HepG2 (cell line): ENCODE results near the gene ENG. TPM values are rescaled to one million over a fixed set of nuclear protein-coding genes. Genes with fewer than 3 reads are reported as not detected.

Experiments used
- AKAP8 ChIP-seq: sonication (generic); formaldehyde crosslinking; IDR thresholded peaks from 2 replicates; pipeline ENCODE4 v1.5.1; 2020; ENCODE audit warnings: mild to moderate bottlenecking, missing genetic modification reagents
- ARID5B ChIP-seq: IDR thresholded peaks from 2 replicates; pipeline ENCODE4 v1.4.0; 2020; ENCODE audit warnings: mild to moderate bottlenecking, missing genetic modification reagents
- CREB1 ChIP-seq, 2 experiments: fragments of 450-650 bp in 1 of 2; IDR thresholded peaks; 2 replicates each; pipeline ENCODE4 v1.6.1; 2016 to 2017; ENCODE audit warnings: control low read depth in 1 of 2, mild to moderate bottlenecking in 1 of 2, missing compliant biosample characterization in 1 of 2, missing genetic modification characterization in 1 of 2
- FOSL2 ChIP-seq: sonication (generic); formaldehyde crosslinking; IDR thresholded peaks from 2 replicates; pipeline ENCODE4 v1.4.0; 2020; ENCODE audit warnings: missing genetic modification reagents
- FOXK1 ChIP-seq: sonication (generic); formaldehyde crosslinking; IDR thresholded peaks from 2 replicates; pipeline ENCODE4 v1.4.0; 2020; ENCODE audit warnings: low read depth, missing genetic modification reagents, borderline replicate concordance
- HMGXB4 ChIP-seq, 2 experiments: sonication (generic) in 1 of 2; formaldehyde crosslinking in 1 of 2; IDR thresholded peaks; 2 replicates each; pipeline versions ENCODE4 v1.4.0 to v1.6.1; 2018 to 2020; ENCODE audit warnings: missing genetic modification reagents in 2 of 2, borderline replicate concordance in 1 of 2, low read depth in 1 of 2, mild to moderate bottlenecking in 1 of 2, missing biosample characterization in 1 of 2
- KMT2B ChIP-seq: IDR thresholded peaks from 2 replicates; pipeline ENCODE4 v1.6.1; 2016; ENCODE audit warnings: missing genetic modification reagents, missing compliant biosample characterization
- MAZ ChIP-seq, 2 experiments: sonication (generic) in 1 of 2; formaldehyde crosslinking in 1 of 2; IDR thresholded peaks; 2 replicates each; pipeline versions ENCODE4 v1.5.0 to v1.6.1; 2012 to 2020; ENCODE audit warnings: low read depth in 2 of 2, mild to moderate bottlenecking in 2 of 2, borderline replicate concordance in 1 of 2, improper control_type of control experiment in 1 of 2, low read length in 1 of 2, missing genetic modification reagents in 1 of 2, moderate library complexity in 1 of 2
- MEIS2 ChIP-seq: sonication (generic); formaldehyde crosslinking; IDR thresholded peaks from 2 replicates; pipeline ENCODE4 v1.9.0; 2021; ENCODE audit warnings: mild to moderate bottlenecking, missing genetic modification reagents
- MTF1 ChIP-seq: sonication (generic); formaldehyde crosslinking; IDR thresholded peaks from 2 replicates; pipeline ENCODE4 v1.5.0; 2020; ENCODE audit warnings: missing genetic modification reagents
- RAD21 ChIP-seq: fragments of 450-650 bp; formaldehyde crosslinking; IDR thresholded peaks from 2 replicates; pipeline ENCODE4 v1.5.0; 2020; ENCODE audit warnings: mild to moderate bottlenecking
- RXRB ChIP-seq: IDR thresholded peaks from 2 replicates; pipeline ENCODE4 v1.6.1; 2016; ENCODE audit warnings: borderline replicate concordance, missing genetic modification reagents, missing compliant biosample characterization
- SAP130 ChIP-seq: IDR thresholded peaks from 2 replicates; pipeline ENCODE4 v1.6.1; 2016; ENCODE audit warnings: low read depth
- TGIF2 ChIP-seq: IDR thresholded peaks from 2 replicates; pipeline ENCODE4 v1.6.1; 2016; ENCODE audit warnings: control low read depth, missing compliant biosample characterization
- ZNF343 ChIP-seq: sonication (generic); formaldehyde crosslinking; IDR thresholded peaks from 2 replicates; pipeline ENCODE4 v1.4.0; 2020; ENCODE audit warnings: mild to moderate bottlenecking, missing genetic modification reagents
- ZNF512B ChIP-seq: sonication (generic); formaldehyde crosslinking; IDR thresholded peaks from 2 replicates; pipeline ENCODE4 v1.5.1; 2020; ENCODE audit warnings: missing genetic modification reagents, mild to moderate bottlenecking, borderline replicate concordance
- ZNF619 ChIP-seq: sonication (generic); formaldehyde crosslinking; IDR thresholded peaks from 2 replicates; pipeline ENCODE4 v1.4.0; 2020; ENCODE audit warnings: mild to moderate bottlenecking, missing genetic modification reagents
- ZSCAN30 ChIP-seq: sonication (generic); formaldehyde crosslinking; IDR thresholded peaks from 2 replicates; pipeline ENCODE4 v1.5.0; 2020; ENCODE audit warnings: mild to moderate bottlenecking, missing genetic modification reagents
- polyA plus RNA-seq, 8 experiments: library from polyadenylated mRNA; depleted of rRNA in 3 of 8; stranded (reverse) in 7 of 8; unstranded in 1 of 8; fragments of >200 nt; fragmentation: Illumina TruSeq in 4 of 8; extraction: Trizol in 4 of 8; gene quantifications; 2 replicates each; pipeline versions ENCODE4 v1.2.1 to v1.2.3, GENCODE V29; 2011 to 2016; ENCODE audit warnings: low read depth in 4 of 8, missing spikeins in 1 of 8, mixed read lengths in 1 of 8; ENCODE audit not compliant: insufficient read depth in 1 of 8
- total RNA-seq, 5 experiments: library from RNA; depleted of rRNA; stranded (reverse); fragments of >200 nt; fragmentation: Illumina TruSeq; extraction: Trizol; gene quantifications; 2 replicates each; pipeline ENCODE4 v1.2.3, GENCODE V29; 2016; ENCODE audit warnings: low read depth in 1 of 5

The ENG gene
- total and polyA plus RNA-seq, 2 of the 13 experiments (the other 11 are each of a cell fraction or from before 2014, with no cell fraction given): 0.02 to 1.1 TPM

GRCh38 chr9:127770905-127771569 is 83.4 kb downstream of the ENG start (continued):
- TF ChIP-seq ZNF512B (CRISPR knock-in tag): no peak
- no peak for TF ChIP-seq TGIF2 (CRISPR knock-in tag)
- TF ChIP-seq MEIS2: peak; percentile 93
- peak; percentile 11; the same call in 1 of the 2 replicates for TF ChIP-seq RXRB (CRISPR knock-in tag)
- no peak for TF ChIP-seq ZNF343 (CRISPR knock-in tag)
- peak; percentile 95 for TF ChIP-seq MAZ (IDR thresholded peaks at IDR 0.05; ENCODE audit: borderline replicate concordance, low read depth, low read length)
- TF ChIP-seq MAZ (CRISPR knock-in tag; IDR thresholded peaks at IDR 0.05; ENCODE audit: low read depth): peak; percentile 84
- 0 out of 2 replicates have a peak, but pooled peaks have one; percentile 18 for TF ChIP-seq KMT2B (CRISPR knock-in tag)
- TF ChIP-seq FOSL2 (CRISPR knock-in tag): no peak
- TF ChIP-seq CREB1 (IDR thresholded peaks at IDR 0.05): peak; percentile 57
- TF ChIP-seq CREB1 (CRISPR knock-in tag; IDR thresholded peaks at IDR 0.05): no peak
- no peak for TF ChIP-seq MTF1 (CRISPR knock-in tag)
- peak; percentile 55; the same call in 1 of the 2 replicates for TF ChIP-seq ARID5B (CRISPR knock-in tag)
- TF ChIP-seq HMGXB4 (CRISPR knock-in tag; IDR thresholded peaks at IDR 0.05; ENCODE audit: borderline replicate concordance in 1 of 2, low read depth in 1 of 2): peak; percentile 26 to 30; a peak in 1 of 4 replicates
- no peak for TF ChIP-seq RAD21
- TF ChIP-seq ZNF619 (CRISPR knock-in tag): no peak
- no peak for TF ChIP-seq AKAP8 (CRISPR knock-in tag)
- no peak for TF ChIP-seq FOXK1 (CRISPR knock-in tag)
- TF ChIP-seq ZSCAN30 (CRISPR knock-in tag): no peak
- TF ChIP-seq SAP130 (CRISPR knock-in tag): peak; percentile 84
